Heart right ventricle (tissue), 16 donors: Measurements from ENCODE around the gene GNAT1. TPM values are rescaled to one million over a fixed set of nuclear protein-coding genes. Genes with fewer than 3 reads are reported as not detected.

Experiments
- ATAC-seq, 8 donors: fragments of 200-7000 bp; cut with Tn5 transposase; one replicate each; pipeline ENCODE4 v1.9.1; 2020; ENCODE audit warnings: mild to moderate bottlenecking in 8 of 8, moderate library complexity in 8 of 8, moderate number of reproducible peaks in 1 of 8
- DNase-seq, 2 donors: peaks; one replicate each; pipeline ENCODE4 v3.0.0-alpha.2; 2020
- H3K27ac ChIP-seq, 10 donors: fragments of 200-600 bp; sonication (generic) in 2 of 10; one replicate each; pipeline versions ENCODE4 v1.5.0 to v1.8.0; 2020 to 2022; ENCODE audit warnings: mild to moderate bottlenecking in 3 of 10
- H3K27me3 ChIP-seq, 7 donors: fragments of 200-600 bp; one replicate each; pipeline ENCODE4 v1.8.0; 2021 to 2022; ENCODE audit warnings: mild to moderate bottlenecking in 2 of 7
- H3K36me3 ChIP-seq, 9 donors: fragments of 200-600 bp; sonication (generic) in 1 of 9; one replicate each; pipeline versions ENCODE4 v1.5.0 to v1.8.0; 2020 to 2022; ENCODE audit warnings: mild to moderate bottlenecking in 2 of 9
- H3K4me1 ChIP-seq, 9 donors: fragments of 200-600 bp; sonication (generic) in 1 of 9; one replicate each; pipeline versions ENCODE4 v1.5.0 to v1.8.0; 2020 to 2022; ENCODE audit warnings: mild to moderate bottlenecking in 4 of 9
- H3K4me3 ChIP-seq, 10 donors: fragments of 200-600 bp; sonication (generic) in 2 of 10; one replicate each; pipeline versions ENCODE4 v1.5.0 to v1.8.0; 2020 to 2022; ENCODE audit warnings: mild to moderate bottlenecking in 7 of 10, moderate library complexity in 2 of 10
- H3K9me3 ChIP-seq, 11 donors: fragments of 200-600 bp in 10 of 11; sonication (generic) in 2 of 11; one replicate each; pipeline versions ENCODE4 v1.5.0 to v1.8.0; 2013 to 2022; ENCODE audit warnings: mild to moderate bottlenecking in 2 of 11, control low read depth in 1 of 11, moderate library complexity in 1 of 11
- WGBS, 2 donors: extraction: QIAGEN DNeasy Blood & Tissue Kit; methylation state at CpG; one replicate each; pipeline ENCODE4 v1.1.7; 2013; ENCODE audit warnings: inconsistent platforms in 1 of 2; 5-methylcytosine and 5-hydroxymethylcytosine counted together
- intact Hi-C, 10 donors: fragments of 100-400 bp; cut with DNase I; formaldehyde crosslinking; loops; one replicate each; pipeline versions ENCODE4 v1.11.1 to v1.14.2; 2022
- polyA plus RNA-seq, 2 donors: library from polyadenylated mRNA; stranded (reverse); fragments of 200-250 nt; gene quantifications; one replicate each; pipeline ENCODE4 v1.2.3, GENCODE V29; 2013
- total RNA-seq, 10 donors: library from RNA; stranded (reverse); fragmentation: NEBNext Ultra II Directional in 3 of 10; extraction: Animal tissue kit (Norgen Biotek cat#: 25700) in 3 of 10; gene quantifications; one replicate each; pipeline versions ENCODE4 v1.2.1 to v1.2.4, GENCODE V29; 2021 to 2023
- TF ChIP-seq, protein P1 (sequence below), 9 donors: fragments of 200-600 bp; sonication (generic) in 2 of 9; IDR thresholded peaks; one replicate each; pipeline versions ENCODE4 v1.5.0 to v1.8.0; 2021 to 2022; ENCODE audit warnings: antibody characterized with exemption in 9 of 9, mild to moderate bottlenecking in 5 of 9, moderate library complexity in 1 of 9
- donor health status: Arrhythmogenic right ventricular cardiomyopathy.
- donor health status: ischemic (EF 13 %, LVEDD 7.1; RV severe dilation, severe dysfunction).
- donor health status: healthy with polysubstance abuse.
- donor health status: DM: no; HTN: yes; CAD: no.
- donor health status: DM: no; HTN: no; CAD: no.
- donor health status: ischemic (EF 25% LVEDD 6.9; RV normal size, moderate dysfunction).
- donor health status: ischemic (EF 25% LVEDD 5.7; RV mildly dilated, moderate dysfunction).
- donor health status: healthy.
- donor health status: DM: yes; HTN: yes; CAD: no.
- donor health status: Ischemic cardiomyopathy.
- donor health status: ischemic (EF 35%, LVEDD 5.7; RV mildly dilated, moderate dysfunction).
- donor health status: nonischemic (EF 11% LVEDD 7.7; RV severe dilation, severe dysfunction).
- donor health status: DM: yes; HTN: yes; CAD: no.
- donor health status: PGD.
- donor health status: ischemic (EF 29% LVEDD 5.4; RV normal size, mild dysfunction).
- donor health status: nonischemic (EF 23%, LVEDD 6.1; RV moderate dilation, normal function).

The GNAT1 gene
- total and polyA plus RNA-seq, 12 donors: not detected

DNA sequence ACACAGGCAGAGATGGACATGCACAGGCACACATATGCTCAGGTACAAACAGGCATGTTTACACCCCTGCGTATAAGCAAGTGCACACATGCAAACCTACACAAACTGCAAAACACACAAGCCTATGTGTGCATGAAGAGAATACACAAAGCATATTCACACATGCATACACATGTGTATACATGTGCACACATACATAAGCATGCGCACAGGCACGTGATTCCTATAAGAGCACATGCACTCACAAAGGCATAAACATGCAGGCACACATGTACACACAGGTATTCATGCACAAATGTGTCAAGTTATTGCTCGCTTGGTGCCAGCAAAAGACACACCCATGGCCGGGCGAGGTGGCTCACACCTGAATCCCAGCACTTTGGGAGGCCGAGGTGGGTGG lies 1.4 kb upstream of the GNAT1 start:
- 89 to 93% methylated on average over 7 of the region's 7 CpGs for WGBS, 2 donors
- Histone ChIP-seq H3K27me3 (peaks cover 17 to 30% (median 24%) of the 10 kb centered on the region in 7 donors), H3K4me3 (no peak overlapping the region), H3K9me3 (no peaks in the 10 kb centered on the region), H3K4me1 (peaks cover 0 to 28% (median 21%) of the 10 kb centered on the region in 9 donors), H3K36me3 (peaks cover 0 to 23% (median 0%) of the 10 kb centered on the region in 9 donors), H3K27ac (no peak overlapping the region)
- DNase-seq (no peak), ATAC-seq (no peak)
- TF ChIP-seq, protein P1, sequence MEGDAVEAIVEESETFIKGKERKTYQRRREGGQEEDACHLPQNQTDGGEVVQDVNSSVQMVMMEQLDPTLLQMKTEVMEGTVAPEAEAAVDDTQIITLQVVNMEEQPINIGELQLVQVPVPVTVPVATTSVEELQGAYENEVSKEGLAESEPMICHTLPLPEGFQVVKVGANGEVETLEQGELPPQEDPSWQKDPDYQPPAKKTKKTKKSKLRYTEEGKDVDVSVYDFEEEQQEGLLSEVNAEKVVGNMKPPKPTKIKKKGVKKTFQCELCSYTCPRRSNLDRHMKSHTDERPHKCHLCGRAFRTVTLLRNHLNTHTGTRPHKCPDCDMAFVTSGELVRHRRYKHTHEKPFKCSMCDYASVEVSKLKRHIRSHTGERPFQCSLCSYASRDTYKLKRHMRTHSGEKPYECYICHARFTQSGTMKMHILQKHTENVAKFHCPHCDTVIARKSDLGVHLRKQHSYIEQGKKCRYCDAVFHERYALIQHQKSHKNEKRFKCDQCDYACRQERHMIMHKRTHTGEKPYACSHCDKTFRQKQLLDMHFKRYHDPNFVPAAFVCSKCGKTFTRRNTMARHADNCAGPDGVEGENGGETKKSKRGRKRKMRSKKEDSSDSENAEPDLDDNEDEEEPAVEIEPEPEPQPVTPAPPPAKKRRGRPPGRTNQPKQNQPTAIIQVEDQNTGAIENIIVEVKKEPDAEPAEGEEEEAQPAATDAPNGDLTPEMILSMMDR (IDR thresholded peaks at IDR 0.05): no peak
- intact Hi-C loops: loop anchor here (1.0 to 5.0 kb wide), 9 partner anchors 35 to 82 kb away; partner anchors contain the start of gene SEMA3F (in 3 of the 10)

DNA sequence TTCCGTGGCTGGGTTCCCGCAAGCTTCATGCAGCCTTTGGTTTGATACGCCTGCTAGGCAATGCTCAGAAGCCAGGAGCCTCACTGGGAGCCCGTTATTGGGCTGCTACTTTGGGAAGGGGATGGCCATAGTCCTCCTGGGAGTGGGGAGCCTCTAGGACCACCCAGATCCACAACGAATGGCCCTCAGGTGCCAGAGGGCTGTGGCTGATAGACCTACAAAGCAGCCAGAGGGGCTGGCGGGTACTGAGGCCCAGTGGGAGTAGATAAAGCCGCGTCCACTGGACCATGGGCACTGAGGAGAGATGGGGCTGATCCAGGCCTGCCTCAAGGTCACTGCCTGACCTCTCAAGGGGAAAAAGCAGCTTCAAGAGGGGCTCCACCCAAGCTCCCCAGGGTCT lies 714 bp downstream of the GNAT1 start:
- no peaks in the 10 kb centered on the region for H3K9me3 ChIP-seq
- TF ChIP-seq, protein P1 (IDR thresholded peaks at IDR 0.05): no peak
- ATAC-seq: no peak
- H3K4me3 ChIP-seq: no peak overlapping the region
- WGBS, 2 donors: 77 to 79% methylated on average over 8 of the region's 8 CpGs
- no peak overlapping the region for H3K27ac ChIP-seq
- peaks cover 0 to 28% (median 21%) of the 10 kb centered on the region in 9 donors for H3K4me1 ChIP-seq
- DNase-seq: no peak
- H3K36me3 ChIP-seq: peaks cover 0 to 6% (median 0%) of the 10 kb centered on the region in 9 donors
- intact Hi-C loops: loop anchor here in 7 of 10 donors (1.0 to 5.0 kb wide), 6 partner anchors 34 to 83 kb away; no protein-coding TSS in a partner anchor
- peaks cover 17 to 44% (median 31%) of the 10 kb centered on the region in 7 donors for H3K27me3 ChIP-seq

DNA sequence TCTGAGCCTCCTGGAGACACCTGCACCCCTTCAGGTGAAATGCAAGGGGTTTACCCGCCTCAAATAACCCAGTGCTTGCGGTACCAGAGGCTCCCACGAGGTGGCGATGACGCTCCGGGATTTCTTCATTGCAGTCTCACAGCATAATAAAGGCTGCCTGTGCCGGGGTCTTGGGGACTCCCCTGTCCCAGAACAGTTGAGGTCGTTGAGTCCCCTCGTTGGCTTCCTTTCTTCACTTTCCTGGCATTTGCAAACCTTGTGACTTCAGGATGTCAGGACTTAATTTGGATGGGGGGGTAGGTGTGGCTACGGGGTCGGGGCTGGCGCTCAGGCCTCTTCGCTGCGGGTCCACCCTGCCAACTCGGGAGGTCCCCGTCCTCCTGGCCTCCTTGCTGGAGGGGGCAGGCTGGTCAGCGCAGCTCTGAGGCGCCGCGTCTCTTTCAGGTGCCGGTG lies 1.3 kb downstream of the GNAT1 start:
- ATAC-seq: peak in 4 of 8 donors; percentile 22 to 43 (median 33)
- Histone ChIP-seq H3K27ac (no peak overlapping the region), H3K4me1 (peaks cover 0 to 28% (median 21%) of the 10 kb centered on the region in 9 donors), H3K36me3 (peaks cover 0 to 1% (median 0%) of the 10 kb centered on the region in 9 donors), H3K27me3 (peaks cover 17 to 44% (median 31%) of the 10 kb centered on the region in 7 donors), H3K4me3 (no peak overlapping the region), H3K9me3 (no peaks in the 10 kb centered on the region)
- peak; percentile 61 to 74 for DNase-seq
- TF ChIP-seq, protein P1 (IDR thresholded peaks at IDR 0.05): peak; percentile 84 to 93 (median 88)
- intact Hi-C loops: loop anchor here in 7 of 10 donors (1.0 to 5.0 kb wide), 6 partner anchors 34 to 82 kb away; no protein-coding TSS in a partner anchor
- 10 to 11% methylated on average over 21 of the region's 21 CpGs for WGBS, 2 donors

DNA sequence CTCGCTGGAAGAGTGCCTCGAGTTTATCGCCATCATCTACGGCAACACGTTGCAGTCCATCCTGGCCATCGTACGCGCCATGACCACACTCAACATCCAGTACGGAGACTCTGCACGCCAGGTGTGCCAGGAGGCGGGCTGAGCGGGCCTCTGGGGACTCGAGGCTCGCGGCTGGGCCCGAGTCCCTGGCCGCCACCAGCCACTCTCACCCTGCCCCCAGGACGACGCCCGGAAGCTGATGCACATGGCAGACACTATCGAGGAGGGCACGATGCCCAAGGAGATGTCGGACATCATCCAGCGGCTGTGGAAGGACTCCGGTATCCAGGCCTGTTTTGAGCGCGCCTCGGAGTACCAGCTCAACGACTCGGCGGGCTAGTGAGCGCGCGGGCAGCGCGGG lies 1.9 kb downstream of the GNAT1 start:
- H3K27ac ChIP-seq: no peak overlapping the region
- H3K9me3 ChIP-seq: no peaks in the 10 kb centered on the region
- peaks cover 17 to 47% (median 35%) of the 10 kb centered on the region in 7 donors for H3K27me3 ChIP-seq
- DNase-seq (no peak), ATAC-seq (no peak)
- TF ChIP-seq, protein P1 (IDR thresholded peaks at IDR 0.05): no peak
- 40 to 46% methylated on average over 36 of the region's 36 CpGs for WGBS, 2 donors
- intact Hi-C loops: loop anchor here in 4 of 10 donors (2.0 to 5.0 kb wide), 4 partner anchors 34 to 82 kb away; no protein-coding TSS in a partner anchor
- H3K4me3 ChIP-seq: no peak overlapping the region
- no peaks in the 10 kb centered on the region for H3K36me3 ChIP-seq
- peaks cover 0 to 28% (median 21%) of the 10 kb centered on the region in 9 donors for H3K4me1 ChIP-seq
